ENCODE results near the gene WDR46.
"Not testable (repeated sequence)": the region's sequence is repeated elsewhere in the genome, so short reads cannot be mapped to it uniquely, and the experiment has no call there.

The WDR46 gene

GRCh38 chr6:33271117-33271467 lies 17.9 kb downstream of the WDR46 start:
- DNase-seq (ENCODE audit: low read depth in 2 of 2), result no peak

GRCh38 chr6:33264015-33264414 lies 25.0 kb downstream of the WDR46 start:
- no peak for DNase-seq (ENCODE audit: low read depth in 2 of 2)

- DNase-seq (ENCODE audit: low read depth in 2 of 2), result not testable (repeated sequence)
These were observed 26.5 kb downstream of the WDR46 start for GRCh38 chr6:33262490-33262889.

- DNase-seq (ENCODE audit: low read depth in 2 of 2), result no peak
These were observed 30.0 kb downstream of the WDR46 start for GRCh38 chr6:33259032-33259431.

GRCh38 chr6:33254591-33254990 lies 34.4 kb downstream of the WDR46 start:
- DNase-seq (ENCODE audit: low read depth in 2 of 2), result no peak

GRCh38 chr6:33252759-33253158 lies 36.3 kb downstream of the WDR46 start:
- DNase-seq (ENCODE audit: low read depth in 2 of 2), result no peak

- no peak for DNase-seq (ENCODE audit: low read depth in 2 of 2)
These were observed 37.5 kb downstream of the WDR46 start for GRCh38 chr6:33251395-33252012.

GRCh38 chr6:33250731-33251130 lies 38.3 kb downstream of the WDR46 start:
- DNase-seq (ENCODE audit: low read depth in 2 of 2), result no peak

- no peak for DNase-seq (ENCODE audit: low read depth in 2 of 2)
These were observed 39.1 kb downstream of the WDR46 start for GRCh38 chr6:33249732-33250630.

- DNase-seq (ENCODE audit: low read depth in 2 of 2), result peak; percentile 96 to 97
These were observed 39.9 kb downstream of the WDR46 start for GRCh38 chr6:33248932-33249731.

GRCh38 chr6:33248643-33248931 lies 40.5 kb downstream of the WDR46 start:
- peak in 1 of 2 donors; percentile 6 for DNase-seq (ENCODE audit: low read depth in 2 of 2)

GRCh38 chr6:33247977-33248642 lies 40.9 kb downstream of the WDR46 start:
- DNase-seq (ENCODE audit: low read depth in 2 of 2), result peak; percentile 74 to 80

GRCh38 chr6:33243476-33243875 lies 45.6 kb downstream of the WDR46 start:
- DNase-seq (ENCODE audit: low read depth in 2 of 2), result no peak

- no peak for DNase-seq (ENCODE audit: low read depth in 2 of 2)
These were observed 47.1 kb downstream of the WDR46 start for GRCh38 chr6:33241968-33242367.

GRCh38 chr6:33237741-33238140 lies 51.3 kb downstream of the WDR46 start:
- DNase-seq (ENCODE audit: low read depth in 2 of 2), result no peak

GRCh38 chr6:33236852-33237251 lies 52.2 kb downstream of the WDR46 start:
- DNase-seq (ENCODE audit: low read depth in 2 of 2), result no peak

GRCh38 chr6:33236328-33236727 lies 52.7 kb downstream of the WDR46 start:
- no peak for DNase-seq (ENCODE audit: low read depth in 2 of 2)

GRCh38 chr6:33235221-33235634 lies 53.8 kb downstream of the WDR46 start:
- no peak for DNase-seq (ENCODE audit: low read depth in 2 of 2)
